Stimulated activated CD8-positive, alpha-beta memory T cell treated with anti-CD3 and anti-CD28 coated beads, Interleukin-15, amount 100 ng/mL, for 24 hours (primary cell): Measurements from ENCODE around the gene PPFIBP1.

Source experiments
- DNase-seq: peaks from one replicate; pipeline ENCODE4 v3.0.0-alpha.2; 2020; ENCODE audit warnings: low read depth

PPFIBP1 gene

GRCh38 chr12:27523642-27524493, at the start of gene PPFIBP1:
PPFIBP1 (plus strand) TSS chr12:27524206; CDS start chr12:27633397, 109,191 bp downstream.
- peak; percentile 98 for DNase-seq

- DNase-seq: no peak
Measured at GRCh38 chr12:27474344-27474743, 49.7 kb upstream of the PPFIBP1 start.

DNA sequence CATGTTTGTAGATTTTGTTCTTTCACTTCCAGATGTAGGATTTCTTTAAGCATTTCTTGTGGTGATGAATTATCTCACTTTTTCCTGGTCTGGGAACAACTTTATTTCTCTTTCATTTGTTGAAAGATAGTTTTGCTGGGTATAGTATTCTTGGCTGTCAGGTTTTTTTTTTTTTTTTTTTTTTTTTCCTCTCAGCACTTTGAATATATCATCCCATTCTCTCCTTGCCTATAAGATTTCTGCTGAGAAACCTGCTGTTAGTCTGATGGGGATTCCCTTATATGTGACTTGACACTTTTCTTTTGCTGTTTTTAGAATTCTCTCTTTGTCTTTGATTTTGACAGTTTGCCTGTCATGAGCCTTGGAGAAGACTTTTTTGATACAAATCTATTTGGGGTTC, 47.0 kb upstream of the PPFIBP1 start:
- no peak for DNase-seq

DNA sequence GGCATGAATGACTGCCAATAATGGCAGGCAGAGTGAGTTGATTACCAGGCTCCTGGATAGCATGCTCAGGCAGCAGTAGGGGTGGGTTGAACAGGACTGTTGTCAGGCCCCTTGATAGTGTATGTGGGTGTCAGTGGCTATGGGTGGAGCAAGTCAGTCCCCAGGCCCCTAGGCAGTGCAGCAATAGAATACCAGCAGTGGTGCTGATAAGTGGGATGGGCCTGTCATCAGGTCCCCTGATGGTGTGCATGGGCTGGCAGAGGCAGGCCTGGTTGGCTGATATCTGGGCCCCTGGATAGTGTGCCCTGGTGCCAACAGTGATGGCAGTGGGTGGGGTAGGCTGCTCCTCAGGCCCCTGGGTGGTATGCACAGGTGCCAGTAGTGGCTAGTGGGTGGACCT, 45.1 kb upstream of the PPFIBP1 start:
- DNase-seq: no peak

DNA sequence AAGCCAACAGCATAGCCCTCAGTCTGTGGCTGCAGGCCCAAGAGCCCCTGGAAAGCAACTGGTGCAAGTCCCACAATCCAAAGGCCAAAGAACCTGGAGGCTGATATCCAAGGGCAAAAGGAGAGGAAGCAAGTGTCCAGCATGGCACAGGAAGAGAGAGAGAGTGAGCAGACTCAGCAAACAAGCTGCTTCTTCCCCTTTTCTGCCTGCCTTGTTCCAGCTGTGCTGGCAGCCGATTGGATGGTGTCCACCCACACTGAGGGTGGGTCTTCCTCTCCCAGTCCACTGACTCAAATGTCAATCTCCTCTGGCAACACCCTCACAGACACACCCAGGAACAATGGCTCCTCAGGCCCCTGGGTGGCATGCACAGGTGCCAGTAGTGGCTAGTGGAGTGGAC, 44.0 kb upstream of the PPFIBP1 start:
- no peak for DNase-seq

GRCh38 chr12:27486961-27487360, 37.0 kb upstream of the PPFIBP1 start:
- DNase-seq: no peak

GRCh38 chr12:27488479-27488878, 35.5 kb upstream of the PPFIBP1 start:
- DNase-seq: no peak

GRCh38 chr12:27491226-27491625, 32.8 kb upstream of the PPFIBP1 start:
- no peak for DNase-seq

GRCh38 chr12:27493260-27493940, 30.6 kb upstream of the PPFIBP1 start:
- no peak for DNase-seq

- no peak for DNase-seq
Measured at GRCh38 chr12:27497446-27497845, 26.6 kb upstream of the PPFIBP1 start.

- DNase-seq: no peak
Measured at GRCh38 chr12:27498149-27498548, 25.9 kb upstream of the PPFIBP1 start.

DNA sequence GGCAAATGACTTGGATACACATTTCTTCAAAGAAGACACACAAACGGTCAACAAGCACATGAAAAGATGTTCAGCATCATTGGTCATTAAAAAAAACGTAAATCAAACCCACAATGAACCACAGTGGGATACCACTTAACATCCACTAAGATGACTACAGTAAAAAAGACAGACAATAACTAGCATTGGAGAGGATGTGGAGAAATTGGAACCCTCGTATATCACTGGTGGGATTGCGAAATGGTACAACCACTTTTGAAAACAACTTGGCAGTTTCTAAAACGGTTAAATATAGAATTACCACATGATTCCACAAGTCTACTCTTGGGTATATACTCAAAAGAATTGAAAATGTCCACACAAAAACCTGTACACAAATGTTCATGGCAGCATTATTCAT, 25.2 kb upstream of the PPFIBP1 start:
- DNase-seq: no peak

GRCh38 chr12:27499377-27499776, 24.6 kb upstream of the PPFIBP1 start:
- no peak for DNase-seq

DNA sequence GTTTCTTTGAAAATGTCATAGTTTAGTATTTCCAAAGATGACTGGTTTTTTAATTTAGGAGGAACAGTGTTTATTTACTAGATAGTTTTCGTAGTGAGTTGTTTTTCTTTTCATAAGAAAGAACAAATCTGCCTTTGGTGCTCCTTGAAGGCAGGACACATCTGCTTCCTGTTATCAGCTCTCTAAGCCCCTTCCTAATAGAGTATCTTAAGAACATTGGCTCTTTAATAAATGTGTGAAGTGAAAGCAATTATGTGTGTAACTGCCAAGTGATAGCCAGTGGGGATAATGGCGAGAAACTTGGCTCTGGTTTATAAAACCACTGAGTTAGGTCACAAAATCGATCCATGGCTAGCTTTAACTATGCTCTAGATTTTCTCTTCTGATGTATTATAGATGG, 23.5 kb upstream of the PPFIBP1 start:
- DNase-seq: no peak

DNA sequence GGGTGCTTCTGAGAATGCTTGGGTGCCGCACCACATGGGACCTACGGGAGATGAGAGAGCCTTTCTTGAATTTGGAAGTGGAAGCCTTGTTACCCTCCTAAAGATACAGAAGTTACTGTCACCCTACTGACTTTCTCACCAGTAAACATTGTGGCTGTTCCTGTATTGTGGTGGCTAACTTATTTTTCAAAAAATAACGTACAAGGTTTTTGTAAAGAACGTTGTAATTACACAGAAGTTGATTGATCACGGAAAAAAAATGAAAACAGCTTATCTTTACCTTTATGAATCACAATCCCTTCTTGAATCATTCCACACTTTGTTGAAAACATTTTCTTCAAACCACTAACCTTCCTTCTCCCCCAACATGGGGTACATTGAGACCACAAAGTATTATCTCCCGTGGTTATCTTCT, 22.0 kb upstream of the PPFIBP1 start:
- DNase-seq: no peak

GRCh38 chr12:27504507-27504906, 19.5 kb upstream of the PPFIBP1 start:
- DNase-seq: no peak

DNA sequence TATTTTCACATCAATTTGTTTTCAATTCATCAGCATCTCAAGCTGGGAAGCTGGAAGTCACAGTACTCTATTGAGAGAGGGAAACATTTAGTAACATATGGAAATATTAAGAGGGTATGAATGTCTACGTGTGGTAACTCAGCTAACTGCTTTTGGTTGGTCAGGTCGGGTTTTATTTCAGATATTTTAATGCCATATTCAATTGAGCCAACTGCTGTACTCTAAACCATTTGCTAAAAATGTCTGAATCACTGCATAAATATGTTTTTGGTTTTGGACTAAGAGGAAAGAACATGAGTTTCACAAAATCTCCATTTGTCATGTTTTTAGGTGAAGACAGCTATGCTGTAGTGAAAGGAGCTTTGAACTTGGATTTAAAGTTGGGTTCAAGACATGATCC, 18.9 kb upstream of the PPFIBP1 start:
- no peak for DNase-seq

- no peak for DNase-seq
Measured at GRCh38 chr12:27505761-27506160, 18.2 kb upstream of the PPFIBP1 start.

DNA sequence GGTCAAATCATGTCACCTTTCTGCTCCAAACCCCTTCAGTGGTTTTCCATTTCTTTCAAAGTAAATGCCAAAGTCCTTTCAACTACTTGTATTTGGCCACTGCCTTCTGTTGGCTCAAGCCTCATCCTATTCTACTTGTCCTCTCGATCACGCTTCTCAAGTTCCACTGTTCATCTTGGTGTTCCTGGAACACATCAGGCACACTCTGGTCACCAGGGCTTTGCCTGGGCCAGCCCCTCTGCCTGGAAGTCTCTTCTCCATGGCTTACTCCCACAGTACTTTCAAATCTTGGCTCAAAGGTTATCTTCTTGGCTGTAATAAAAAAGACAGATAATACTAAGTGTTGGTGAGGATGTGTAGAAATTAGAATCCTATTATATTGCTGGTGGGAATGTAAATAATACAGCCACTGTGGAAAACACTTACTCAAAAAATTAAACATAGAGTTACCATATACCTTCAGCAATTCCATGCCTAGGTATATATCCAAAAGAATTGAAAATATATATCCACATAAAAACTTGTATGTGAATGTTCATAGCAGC, 17.3 kb upstream of the PPFIBP1 start:
- no peak for DNase-seq

- no peak for DNase-seq
Measured at GRCh38 chr12:27508736-27509431, 15.1 kb upstream of the PPFIBP1 start.

DNA sequence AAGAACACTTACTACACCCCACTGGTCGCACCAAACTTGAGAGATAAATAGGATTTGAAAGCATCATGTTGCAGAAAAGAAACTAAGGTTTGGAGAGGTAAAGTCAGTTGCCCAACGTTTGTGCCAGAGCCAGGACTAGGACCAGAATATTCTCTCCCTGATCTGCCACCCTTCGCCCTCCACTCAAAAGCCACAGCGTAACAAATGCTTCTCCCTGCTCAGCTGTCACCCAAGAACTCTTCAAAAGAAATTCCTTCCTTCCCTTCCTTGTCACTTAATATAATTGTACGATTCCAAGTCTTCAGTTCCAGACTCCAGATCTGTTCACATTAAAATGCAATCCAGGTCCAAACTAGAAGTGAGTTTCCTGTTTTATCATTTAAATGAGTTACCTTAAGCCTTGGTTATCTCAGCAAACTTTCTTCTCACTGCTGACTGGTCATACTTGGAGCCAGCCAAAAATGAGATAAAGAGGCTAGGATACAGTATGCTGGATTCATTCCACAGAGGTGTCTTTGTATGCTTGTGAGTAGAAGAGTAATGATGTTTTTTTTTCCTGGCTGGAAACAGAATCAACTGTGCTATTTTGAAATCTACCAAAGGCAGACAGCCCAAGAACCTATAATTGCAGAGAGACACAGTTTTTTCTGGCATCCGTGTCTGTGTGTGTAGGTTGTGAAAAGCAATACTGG, 12.8 kb upstream of the PPFIBP1 start:
- no peak for DNase-seq

- no peak for DNase-seq
Measured at GRCh38 chr12:27511723-27512045, 12.3 kb upstream of the PPFIBP1 start.
